SKM-1 (cell line): ENCODE data around the gene IRS2.
A peak's percentile ranks its signal among the peaks of the same experiment; 100 is the strongest.
"Not testable (repeated sequence)": the region's sequence is repeated elsewhere in the genome, so short reads cannot be mapped to it uniquely, and the experiment has no call there.

ENCODE experiments used
- DNase-seq: peaks from one replicate; lab custom pipeline; 2025; ENCODE audit not compliant: unreplicated experiment; lab: John Stamatoyannopoulos, UW

IRS2 gene

DNA sequence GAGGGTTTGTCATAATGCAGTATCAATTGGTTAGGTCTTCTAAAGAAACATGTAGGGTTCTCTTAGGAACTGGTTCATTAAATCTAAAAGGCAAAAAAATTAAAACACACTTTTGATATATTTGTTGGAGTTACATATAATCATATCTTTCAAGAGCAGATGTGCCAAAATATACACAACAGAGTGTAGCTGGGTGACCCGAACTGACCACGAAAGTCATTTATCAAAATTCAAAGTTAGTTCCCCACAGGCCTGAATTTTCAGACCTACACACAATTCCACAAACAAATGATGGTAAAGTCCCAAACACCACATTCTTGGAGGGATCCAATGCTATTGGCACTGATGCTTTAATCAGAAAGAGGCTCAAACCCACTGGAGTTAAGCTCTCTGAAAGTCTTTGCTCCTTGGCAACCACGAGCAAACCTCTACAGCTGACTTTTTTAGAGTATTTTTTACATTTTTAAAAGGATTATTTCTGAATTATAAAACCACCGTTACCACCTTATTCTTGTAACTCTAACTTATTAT lies 50.9 kb downstream of the IRS2 start:
- DNase-seq: no peak

DNA sequence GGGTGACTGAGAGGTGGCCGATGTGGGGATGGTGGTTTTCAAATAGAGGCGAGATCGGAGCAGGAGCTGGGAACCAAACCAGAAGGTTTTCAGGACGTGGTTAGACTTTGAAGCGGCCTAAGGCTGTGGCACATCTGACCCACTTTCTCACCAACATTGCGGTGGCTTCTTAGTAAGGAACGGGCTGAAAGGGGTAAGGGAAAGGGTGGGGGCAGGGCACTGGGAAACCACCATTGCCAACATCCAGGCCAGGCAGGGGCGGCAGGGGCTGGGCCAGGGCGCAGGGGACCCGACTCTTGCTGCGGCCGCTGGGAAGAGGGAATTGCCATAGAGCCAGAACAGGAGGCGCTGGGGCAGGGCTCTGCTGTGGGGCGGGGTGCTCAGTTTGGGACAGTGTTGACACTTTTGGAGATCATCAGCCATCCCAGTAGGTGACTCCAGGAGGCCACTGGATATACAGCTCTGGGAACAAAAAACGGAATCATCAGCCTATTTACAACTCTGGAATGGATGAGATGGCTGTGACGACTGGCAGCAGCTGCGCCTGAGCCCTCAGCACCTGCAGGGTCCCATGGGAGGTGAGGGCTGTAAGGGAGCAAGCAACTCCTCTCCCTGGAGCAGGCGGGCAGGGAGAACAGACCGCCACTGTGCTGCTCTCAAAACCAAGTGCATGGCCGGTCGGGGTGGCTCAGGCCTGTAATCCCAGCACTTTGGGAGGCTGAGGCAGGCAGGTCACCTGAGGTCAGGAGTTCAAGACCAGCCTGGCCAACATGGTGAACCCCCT lies 52.2 kb downstream of the IRS2 start:
- no peak for DNase-seq

DNA sequence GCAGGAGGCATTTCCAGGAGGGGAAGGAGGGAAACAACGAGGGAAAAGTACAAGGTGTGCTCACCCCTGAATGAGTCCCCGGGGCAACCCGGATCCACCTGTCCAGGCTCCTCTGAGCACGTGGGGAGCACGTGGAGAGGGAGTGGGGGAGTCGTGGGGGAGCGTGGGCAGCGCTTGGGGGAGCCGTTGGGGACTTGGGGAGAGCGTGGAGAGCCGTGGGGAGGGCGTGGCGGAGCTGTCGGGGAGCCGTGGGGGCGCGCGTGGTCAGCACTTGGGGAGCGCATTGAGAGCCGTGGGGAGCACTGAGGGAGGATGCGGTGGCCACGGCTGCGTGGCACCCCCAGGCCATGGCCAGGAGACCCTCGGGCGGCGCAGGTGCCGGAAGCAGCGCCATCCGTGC lies 52.8 kb downstream of the IRS2 start:
- no peak for DNase-seq

DNA sequence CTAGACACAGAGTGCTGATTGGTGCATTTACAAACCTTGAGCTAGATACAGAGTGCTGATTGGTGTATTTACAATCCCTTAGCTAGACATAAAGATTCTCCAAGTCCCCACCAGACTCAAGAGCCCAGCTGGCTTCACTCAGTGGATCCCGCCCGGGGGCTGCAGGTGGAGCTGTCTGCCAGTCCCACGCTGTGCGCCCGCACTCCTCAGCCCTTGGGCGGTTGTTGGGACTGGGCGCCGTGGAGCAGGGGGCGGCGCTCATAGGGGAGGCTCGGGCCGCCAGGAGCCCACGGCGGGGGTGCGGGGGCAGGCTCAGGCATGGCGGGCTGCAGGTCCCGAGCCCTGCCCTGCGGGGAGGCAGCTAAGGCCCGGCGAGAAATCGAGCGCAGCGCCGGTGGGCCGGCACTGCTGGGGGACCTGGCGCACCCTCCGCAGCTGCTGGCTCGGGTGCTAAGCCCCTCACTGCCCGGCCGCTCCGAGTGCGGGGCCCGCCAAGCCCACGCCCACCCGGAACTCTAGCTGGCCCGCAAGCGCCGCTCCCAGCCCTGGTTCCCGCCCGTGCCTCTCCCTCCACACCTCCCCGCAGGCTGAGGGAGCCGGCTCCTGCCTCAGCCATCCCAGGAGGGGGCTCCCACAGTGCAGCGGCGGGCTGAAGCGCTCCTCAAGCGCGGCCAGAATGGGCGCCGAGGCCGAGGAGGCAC lies 53.8 kb downstream of the IRS2 start:
- not testable (repeated sequence) for DNase-seq

DNA sequence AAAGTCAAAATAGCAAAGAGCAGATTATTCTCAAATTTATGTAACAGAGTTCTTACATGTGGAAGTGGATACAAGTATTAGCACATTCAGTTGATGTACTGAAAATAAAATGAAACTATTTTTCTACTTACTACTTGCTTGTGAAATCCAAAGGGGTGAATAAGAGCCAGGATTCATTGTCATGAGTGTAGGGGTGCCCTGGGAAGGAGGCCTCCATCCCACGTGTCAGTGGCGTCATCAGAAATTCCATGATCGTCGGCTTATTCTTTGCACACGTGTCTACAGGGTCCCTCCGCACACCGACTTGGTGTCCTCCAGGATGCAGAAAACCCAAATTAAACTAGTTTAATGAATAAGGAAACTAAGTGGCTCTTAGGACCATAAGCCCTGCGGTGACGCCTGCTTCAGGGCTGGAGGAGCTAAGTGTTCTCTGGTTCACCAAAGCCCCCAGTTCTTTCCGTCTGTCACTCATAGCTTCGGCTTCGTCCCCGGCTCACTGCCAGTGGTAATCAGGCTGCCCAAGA lies 55.5 kb downstream of the IRS2 start:
- DNase-seq: no peak

DNA sequence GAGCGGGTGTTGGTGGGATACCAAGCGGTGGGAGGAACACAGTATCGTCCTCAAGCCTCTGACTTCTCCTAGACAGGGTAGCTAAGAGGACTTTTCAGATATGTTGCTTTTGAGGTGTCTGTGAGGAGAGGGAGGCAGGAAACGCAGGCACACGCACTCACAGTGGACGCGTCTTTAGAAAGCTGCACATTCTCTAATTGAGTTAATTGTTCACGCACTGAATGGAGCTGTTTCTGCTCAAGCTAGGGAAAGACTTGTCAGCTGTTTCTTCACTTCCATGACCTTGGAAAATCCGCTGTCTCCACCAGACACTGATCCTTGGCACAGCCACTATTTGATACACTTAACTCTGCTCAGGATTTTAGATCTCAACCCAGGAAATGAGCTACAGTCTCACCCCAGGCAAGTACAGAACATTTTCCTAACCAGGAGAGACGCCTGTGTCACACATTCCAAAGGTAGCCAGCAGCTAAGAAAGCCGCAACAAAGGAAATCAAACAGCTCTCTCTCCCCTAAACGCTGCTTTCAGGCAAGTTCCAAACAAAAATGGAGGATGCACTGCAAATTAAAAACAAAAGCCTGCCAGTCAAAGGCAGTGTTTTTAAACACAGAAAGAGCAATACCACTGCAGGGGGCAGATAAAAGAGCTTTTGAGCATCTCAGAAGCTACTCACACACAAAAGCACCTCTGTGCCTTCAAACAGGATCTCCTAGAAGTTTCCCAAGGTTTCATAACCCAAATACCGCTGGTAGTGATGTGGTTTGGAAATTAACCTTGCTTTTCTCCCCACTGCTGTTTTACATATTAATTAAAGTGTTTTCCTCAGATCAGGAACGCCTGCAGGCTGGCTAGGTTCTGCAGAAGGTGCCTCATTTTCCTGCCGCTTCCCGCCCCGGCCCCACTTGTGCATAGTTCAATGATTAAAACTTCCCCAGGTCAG lies 57.3 kb downstream of the IRS2 start:
- DNase-seq: no peak

DNA sequence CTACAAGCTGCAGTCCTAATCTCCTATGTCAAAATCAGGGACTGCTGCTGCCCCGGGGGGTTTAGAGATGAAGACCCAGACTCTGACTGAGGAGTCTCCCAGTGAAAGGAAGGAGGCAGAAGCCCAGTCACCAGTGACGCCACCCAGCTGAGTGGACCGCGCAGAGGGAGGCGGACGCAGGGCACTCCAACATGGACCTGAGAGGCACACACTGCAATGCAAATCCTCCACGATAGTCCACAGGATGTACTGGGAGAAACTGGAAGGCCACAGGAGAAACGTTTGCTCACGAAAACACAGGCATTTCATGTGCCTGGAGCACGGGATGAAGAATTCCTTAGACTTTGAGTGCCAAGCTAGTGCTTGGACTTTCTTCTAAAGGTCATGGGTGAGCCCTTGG lies 58.3 kb downstream of the IRS2 start:
- no peak for DNase-seq

DNA sequence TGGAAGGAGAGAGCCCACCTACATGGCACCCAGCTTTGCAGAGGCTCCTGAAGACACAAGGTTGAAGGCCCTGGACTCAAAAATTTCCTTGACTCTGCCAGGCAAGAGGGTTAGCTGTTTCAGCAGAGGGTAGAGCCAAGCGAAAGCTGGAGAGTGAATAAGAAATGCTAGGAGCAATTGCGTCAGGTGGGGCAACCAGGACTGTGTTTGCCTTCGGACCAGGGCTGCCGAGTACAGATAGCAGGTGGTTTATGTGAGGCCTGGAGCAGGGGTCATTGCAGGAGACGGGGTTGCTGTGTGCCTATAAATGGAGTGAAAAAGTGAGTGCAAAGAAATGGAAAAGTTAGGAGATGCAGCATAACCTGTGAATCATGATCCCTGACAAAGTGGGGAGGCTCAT lies 59.1 kb downstream of the IRS2 start:
- no peak for DNase-seq

DNA sequence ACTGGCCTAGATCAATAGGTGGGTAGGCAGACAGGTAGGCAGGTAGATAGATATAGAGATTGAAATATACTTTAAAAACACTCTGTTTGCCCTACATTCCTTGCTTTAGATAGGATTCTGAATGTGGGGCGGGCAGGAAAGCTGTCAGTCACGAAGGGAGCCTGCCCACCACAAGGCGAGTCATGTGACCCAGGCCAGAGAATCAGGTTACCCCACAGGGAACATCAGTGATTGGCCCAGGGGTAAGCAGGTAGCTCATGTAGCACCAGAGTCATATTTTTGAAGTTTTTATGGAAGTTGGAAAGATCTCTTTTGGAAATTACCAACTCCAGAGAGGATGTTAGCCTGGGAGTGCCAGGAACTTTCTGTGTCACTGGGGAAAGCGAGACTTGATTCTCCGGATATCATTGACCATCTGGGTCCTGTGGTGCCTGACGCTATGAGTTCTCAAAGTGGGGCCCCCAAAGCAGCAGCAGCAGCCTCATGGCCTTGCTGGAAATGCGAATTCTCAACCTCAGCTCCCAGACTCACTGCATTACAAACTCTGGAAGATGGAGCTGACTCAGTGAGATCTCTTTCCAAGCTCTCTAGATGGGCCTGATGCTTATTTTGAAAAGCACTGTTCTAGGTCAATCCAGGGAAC lies 60.3 kb downstream of the IRS2 start:
- DNase-seq: no peak

DNA sequence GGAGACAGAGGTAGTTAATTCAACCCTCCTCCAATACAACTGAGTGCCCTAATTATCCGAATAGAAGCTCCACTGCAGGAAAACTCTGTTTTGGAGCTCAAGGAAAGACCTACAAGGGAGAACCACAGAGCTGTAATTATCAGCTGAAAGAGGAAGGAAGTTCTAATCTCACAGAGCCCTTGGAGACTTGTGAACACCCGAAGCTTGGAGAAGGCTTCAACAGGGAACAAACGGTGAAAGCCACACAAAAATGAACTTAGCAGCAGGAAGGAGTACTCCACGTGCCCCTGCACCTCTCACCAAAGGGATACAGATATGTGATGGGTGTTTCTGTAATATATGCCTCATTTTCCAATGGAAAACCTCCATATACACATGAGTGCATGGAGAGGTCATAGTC lies 61.1 kb downstream of the IRS2 start:
- peak; percentile 43 for DNase-seq

DNA sequence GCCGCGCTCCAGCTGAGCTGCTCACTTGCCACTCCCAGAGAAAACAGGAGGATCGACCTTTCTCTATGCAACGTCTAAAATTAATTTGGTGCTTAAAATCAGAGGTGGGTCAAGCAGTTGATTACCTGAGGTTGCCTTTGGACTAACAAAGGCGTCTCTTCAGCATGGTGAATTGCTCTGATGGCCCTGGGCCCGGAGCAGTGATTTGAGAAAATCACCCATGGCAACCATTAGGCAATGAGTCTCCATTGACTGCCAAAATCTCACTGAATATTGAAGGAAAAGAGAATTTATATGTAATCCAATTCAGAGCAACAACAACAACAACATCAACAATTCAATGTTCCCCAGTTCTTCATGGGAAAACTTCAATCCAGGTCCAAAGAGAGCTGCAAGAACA lies 61.8 kb downstream of the IRS2 start:
- DNase-seq: no peak

DNA sequence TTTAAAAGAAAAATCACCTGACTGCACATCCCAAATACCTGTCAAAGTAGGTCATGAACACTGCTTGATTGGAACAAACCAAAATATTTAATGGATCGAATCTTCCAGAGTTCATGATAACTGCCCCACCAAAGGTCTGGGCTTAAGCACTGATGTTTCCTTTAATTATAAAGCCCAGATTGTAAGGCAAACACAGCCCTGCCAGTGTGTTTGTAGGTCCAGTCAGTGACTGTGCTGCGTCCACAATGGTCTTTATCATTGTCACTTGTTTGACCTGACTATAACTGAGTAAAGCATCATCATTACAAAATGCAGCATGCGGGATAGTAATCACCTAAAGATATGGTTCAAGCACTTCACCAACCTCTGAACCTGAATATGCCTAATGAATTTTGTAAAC lies 63.3 kb downstream of the IRS2 start:
- no peak for DNase-seq

DNA sequence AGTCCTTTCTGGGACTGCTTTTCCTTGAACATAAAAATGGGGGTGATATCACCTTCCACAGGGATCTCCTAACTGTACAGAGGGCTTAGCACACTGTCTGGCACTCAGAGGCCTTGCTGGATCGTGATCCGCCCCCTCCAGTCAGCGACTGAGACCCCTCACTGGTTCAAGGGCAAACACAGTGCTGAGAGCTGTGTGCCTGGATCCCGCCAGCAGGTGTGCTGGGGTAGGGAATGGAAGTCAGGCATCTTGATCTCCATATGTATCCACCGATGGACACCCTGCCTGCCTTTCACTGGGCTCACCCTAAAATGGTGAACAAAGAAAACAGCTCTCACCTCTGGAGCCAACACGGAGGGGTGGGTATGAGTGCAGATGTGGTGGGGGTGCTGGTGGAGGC lies 64.3 kb downstream of the IRS2 start:
- no peak for DNase-seq

DNA sequence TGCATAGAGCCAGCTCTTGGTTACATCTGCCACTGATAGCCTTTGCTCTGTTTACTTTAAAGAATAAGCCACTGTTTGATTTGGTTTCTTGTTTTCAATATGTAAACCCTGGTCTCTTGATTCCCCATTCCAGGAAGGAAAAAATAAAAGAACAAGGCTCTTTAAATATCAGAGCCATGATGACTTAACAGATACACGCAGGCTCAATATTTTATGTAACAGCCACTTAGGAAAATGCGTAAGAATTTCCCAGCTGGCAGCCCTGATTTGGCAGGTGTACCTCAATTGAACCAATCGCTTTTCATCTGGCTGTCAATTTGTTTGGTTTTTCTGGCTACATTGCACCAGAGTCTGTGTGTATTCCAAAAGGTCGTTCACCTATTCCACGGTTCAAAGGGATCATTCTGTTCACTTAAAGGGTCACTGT lies 65.6 kb downstream of the IRS2 start:
- DNase-seq: no peak

DNA sequence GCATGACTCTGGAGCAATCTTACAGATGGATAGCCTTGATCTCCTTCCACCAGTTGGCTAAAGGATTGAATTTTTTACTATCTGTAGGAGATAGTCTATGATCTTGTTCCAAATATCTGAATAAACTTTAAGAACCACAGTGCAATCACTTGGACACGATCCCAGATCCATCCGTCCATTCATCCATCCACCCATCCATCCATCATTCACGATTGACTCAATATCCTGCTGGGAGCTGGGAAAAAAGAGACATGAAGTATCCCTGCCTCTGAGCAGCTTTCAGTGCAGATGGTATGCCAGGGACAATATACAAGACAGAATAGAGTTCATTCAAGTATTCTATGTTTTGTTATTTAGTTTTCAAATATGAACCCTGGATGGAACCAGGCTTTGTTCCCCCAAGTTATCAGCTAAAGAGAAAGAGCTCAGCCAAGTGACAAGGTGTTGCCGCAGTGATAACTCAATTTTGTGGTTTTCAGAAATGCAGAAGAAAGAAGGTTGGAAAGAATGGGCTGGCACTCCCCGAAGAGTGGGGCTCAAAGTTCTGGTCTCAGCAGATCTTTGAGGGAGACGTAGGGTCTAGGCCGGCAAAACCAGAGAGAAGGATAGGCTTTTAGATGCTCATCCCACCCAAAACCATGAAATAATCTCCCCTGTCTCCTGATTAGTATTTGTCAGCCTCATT lies 66.3 kb downstream of the IRS2 start:
- no peak for DNase-seq

DNA sequence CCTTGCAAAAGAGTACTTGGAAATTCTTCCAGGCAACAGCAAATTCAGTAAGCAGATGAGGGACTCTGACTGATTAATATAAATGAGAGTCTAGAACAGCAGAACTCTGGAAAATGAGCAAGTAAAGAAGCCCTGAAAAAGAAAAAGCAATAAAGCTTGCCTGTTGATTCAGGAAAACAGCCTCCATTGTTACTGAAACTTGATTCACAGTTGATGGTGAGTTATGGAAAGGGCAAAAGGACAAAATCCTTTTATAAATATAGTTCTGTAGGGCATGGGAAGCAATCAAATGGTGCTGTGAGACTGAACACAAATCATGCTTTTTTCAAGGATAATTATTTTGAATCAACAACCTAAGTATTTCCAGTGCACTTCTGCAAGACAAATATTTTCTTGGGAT lies 67.7 kb downstream of the IRS2 start:
- DNase-seq: no peak

DNA sequence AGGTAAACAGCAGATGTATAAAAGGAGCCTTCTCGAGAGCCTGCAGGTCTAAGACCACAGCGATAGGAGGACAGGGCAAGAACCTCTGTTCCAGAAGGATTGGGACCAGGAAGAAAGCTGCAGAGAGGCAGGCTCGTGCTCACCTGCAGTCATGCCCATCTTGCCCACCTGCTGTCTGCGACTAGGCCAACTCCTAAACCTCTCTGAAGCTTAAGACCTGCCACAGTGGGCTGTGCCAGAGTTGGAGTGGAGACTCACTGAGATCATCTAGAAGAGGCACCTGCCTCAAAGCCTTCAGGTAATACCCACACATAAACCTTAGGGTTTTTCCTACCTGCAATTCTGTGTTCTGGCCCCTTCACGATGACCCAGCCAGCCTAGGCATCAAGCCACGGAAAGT lies 68.7 kb downstream of the IRS2 start:
- no peak for DNase-seq

DNA sequence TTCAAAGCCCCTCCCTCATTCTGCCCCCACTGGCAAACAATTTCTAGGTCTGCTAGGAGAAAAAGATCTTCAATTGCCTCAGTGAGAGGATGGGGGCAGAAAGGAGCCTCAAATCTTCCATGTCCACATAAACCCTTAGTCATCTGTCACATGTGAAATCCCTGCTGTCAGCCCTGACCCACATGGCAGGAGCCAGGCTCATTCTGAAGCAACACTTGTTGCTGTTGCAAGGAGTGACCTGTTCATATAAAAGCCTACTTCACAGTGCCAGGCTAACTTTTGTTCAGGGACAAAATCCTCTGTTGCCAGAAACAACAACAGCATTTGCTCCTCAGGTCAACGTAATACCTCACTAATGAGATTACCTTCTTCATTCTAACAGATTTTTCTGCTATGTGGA lies 70.5 kb downstream of the IRS2 start:
- peak; percentile 33 for DNase-seq

DNA sequence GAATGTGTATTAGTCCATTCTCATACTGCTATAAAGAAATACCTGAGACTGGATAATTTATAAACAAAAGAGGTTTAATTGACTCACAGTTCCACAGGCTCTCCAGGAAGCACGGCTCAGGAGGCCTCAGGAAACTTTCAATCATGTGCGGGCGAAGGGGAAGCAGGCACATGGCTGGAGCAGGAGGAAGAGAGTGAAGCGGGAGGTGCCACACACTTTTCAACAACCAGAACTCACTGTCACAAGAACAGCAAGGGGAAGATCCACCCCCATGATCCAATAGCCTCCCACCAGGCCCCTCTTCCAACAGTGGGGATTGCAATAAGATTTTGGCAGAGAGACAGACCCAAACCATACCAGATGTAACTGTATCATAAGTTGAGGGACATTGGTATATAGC lies 72.7 kb downstream of the IRS2 start:
- no peak for DNase-seq

DNA sequence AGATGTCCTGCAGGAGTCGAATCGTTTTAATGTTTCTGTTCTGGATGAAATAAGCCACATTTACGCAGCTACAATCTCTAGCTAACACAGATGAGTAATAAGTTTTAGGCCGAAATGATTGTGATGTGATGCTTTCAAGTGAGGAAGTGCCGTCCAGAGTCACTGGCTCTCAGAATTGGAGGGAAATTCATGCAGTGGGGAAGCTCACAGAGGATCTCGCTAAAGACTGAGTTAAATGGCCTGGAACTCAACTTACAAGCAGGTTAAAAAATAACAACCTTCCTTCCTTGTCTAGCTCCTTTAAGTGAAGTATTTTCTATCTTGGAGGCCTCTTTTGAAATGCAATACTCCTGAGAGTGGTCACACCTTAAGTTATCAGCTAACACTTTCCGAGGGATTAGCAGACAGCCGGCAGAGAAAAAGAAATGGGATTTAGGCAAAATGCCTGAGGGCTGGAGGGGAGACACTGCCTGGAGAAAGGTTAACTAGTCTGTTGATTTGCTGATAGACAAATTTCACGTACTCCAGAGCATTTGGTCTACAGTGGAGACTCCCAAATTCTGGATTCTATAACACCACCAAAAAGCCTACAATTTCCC lies 74.2 kb downstream of the IRS2 start:
- no peak for DNase-seq
